ENCODE results near the gene NUP37.

The NUP37 gene

DNA sequence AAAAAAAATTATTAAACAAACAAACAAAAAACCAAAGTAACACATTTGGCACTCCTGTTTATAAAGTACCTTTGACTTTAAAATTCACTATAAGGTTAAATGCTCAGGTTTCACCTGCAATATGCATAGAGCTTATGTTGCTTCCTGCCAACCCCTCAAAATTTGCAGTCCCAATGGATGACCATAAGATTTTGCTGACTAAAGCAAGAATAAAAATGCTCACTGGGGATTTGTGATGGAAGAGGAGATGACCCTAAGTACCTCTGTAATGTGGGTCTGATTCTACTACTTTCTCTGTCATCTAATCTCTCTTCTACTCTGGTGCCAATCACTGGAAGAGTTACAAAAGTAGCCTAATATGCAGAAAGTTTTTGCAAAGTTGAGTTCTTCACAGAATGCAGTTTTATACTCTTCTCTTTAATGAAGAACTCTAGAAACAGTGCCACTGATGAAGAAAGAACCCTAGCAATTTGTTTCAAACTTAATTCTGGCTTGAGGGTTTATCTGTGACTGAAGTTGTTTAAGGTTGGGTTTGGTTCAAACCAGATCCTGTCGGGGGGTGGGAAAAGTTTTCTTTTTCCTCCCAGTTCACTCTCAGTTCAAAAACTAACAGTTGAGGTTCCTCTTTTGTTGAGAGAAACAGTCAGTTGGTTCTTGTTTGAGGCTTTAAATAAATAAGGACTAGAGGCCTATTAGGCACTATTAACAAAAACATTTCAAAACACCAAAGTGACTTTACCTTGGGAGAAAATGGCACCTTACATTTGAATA lies 69.1 kb downstream of the NUP37 start:
- no peak overlapping the region for H3K4me3 ChIP-seq
- no peak overlapping the region for H3K9ac ChIP-seq (ENCODE audit: insufficient read length)
- no peak overlapping the region for H3K27ac ChIP-seq
- no peaks in the 10 kb centered on the region for H3K9me3 ChIP-seq (ENCODE audit: low read depth, low read length)
- DNase-seq (ENCODE audit: low read depth, low spot score), result no peak
- TF ChIP-seq POLR2AphosphoS5 (IDR thresholded peaks at IDR 0.05; ENCODE audit: borderline replicate concordance, low read depth, low read length), result no peak
- no peak for TF ChIP-seq FOXP2 (optimal IDR thresholded peaks at IDR 0.05; ENCODE audit: control extremely low read depth, extremely low read length, insufficient read depth)
- TF ChIP-seq EZH2 (IDR thresholded peaks at IDR 0.05), result no peak
- 0 out of 2 replicates have a peak, but pooled peaks cover 2% of the 10 kb centered on the region for H3K36me3 ChIP-seq (ENCODE audit: insufficient read depth, low read length)

DNA sequence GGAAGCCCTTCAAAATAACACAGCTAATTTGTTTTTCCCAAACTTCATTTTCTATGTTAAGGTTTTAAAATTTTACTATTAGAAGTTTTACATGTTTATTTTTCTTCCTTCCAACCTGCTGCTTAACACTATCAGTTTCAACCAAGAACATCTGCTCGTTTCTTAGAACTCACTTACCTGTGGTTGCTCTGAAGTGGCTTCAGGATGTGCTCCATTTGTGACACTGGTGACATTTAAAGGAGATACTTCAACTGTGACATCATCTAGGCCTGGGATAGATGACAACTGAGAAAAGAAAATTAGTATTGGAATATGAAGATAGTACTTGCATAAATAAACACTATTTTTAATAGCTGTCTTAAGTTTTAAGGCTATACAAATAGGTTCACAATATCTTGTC lies 76.0 kb downstream of the NUP37 start:
- no peaks in the 10 kb centered on the region for H3K36me3 ChIP-seq (ENCODE audit: insufficient read depth, low read length)
- no peak overlapping the region for H3K9ac ChIP-seq (ENCODE audit: insufficient read length)
- TF ChIP-seq POLR2AphosphoS5 (IDR thresholded peaks at IDR 0.05; ENCODE audit: borderline replicate concordance, low read depth, low read length), result no peak
- no peak for TF ChIP-seq EZH2 (IDR thresholded peaks at IDR 0.05)
- no peak for TF ChIP-seq FOXP2 (optimal IDR thresholded peaks at IDR 0.05; ENCODE audit: control extremely low read depth, extremely low read length, insufficient read depth)
- DNase-seq (ENCODE audit: low read depth, low spot score), result no peak
- no peaks in the 10 kb centered on the region for H3K9me3 ChIP-seq (ENCODE audit: low read depth, low read length)
- no peak overlapping the region for H3K4me3 ChIP-seq
- no peak overlapping the region for H3K27ac ChIP-seq

DNA sequence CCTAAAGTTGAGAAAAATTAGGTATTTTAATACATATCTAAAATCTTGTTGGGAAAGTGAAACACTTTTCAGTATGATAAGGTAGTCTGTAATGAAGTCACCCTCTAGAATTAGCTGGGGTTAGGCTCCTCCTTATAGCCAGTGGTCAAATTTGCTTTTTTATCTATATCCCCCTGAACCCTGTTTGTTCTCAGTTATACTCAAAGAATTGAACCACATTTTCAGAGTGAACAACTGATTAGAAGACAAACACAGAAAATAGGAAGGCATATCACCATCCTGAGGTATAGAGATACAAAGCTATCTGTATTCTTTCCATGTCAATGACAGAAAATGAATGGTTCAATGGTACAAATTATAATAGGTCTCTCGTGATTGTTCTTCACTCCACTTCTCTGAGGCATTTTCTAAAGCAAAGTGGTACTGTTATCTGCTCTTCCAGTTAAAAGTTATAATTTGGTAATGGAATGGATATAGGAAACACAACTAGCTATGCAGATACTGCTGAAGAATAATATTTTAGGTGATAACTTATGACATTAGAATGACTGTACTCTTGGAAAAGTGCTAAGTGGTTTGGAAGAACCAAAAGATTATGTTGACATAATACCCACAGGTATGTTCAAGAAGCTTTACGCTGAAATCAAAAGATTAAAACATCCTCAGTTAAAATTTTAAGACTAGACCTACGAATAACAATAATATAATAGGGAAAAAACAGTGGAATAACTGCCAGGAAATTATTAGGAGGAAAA lies 85.7 kb downstream of the NUP37 start:
- Histone ChIP-seq H3K27ac (no peak overlapping the region), H3K9ac (ENCODE audit: insufficient read length) (no peak overlapping the region), H3K9me3 (ENCODE audit: low read depth, low read length) (no peaks in the 10 kb centered on the region), H3K36me3 (ENCODE audit: insufficient read depth, low read length) (no peaks in the 10 kb centered on the region), H3K4me3 (no peak overlapping the region)
- TF ChIP-seq POLR2AphosphoS5 (IDR thresholded peaks at IDR 0.05; ENCODE audit: borderline replicate concordance, low read depth, low read length) (no peak), FOXP2 (optimal IDR thresholded peaks at IDR 0.05; ENCODE audit: control extremely low read depth, extremely low read length, insufficient read depth) (no peak), EZH2 (IDR thresholded peaks at IDR 0.05) (no peak)
- no peak for DNase-seq (ENCODE audit: low read depth, low spot score)

DNA sequence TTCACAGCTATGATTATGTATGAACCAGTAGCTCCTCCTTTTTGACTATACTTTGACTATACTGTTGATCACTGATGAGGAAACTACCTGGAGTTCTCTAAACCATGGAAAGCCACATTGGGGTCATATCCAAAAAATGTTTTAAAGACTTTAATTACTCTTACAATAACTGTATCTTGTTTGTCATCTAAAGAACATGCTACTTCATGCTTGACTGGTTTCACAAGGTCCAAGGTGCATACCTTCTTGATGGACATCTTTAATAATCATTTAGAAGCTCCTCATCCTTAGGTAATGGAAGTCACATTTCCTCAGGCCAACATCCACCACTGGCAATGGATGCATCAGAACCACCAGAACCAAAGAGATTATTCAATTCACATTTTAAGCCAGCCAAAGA lies 88.1 kb downstream of the NUP37 start:
- TF ChIP-seq FOXP2 (optimal IDR thresholded peaks at IDR 0.05; ENCODE audit: control extremely low read depth, extremely low read length, insufficient read depth) (no peak), POLR2AphosphoS5 (IDR thresholded peaks at IDR 0.05; ENCODE audit: borderline replicate concordance, low read depth, low read length) (no peak), EZH2 (IDR thresholded peaks at IDR 0.05) (no peak)
- H3K9me3 ChIP-seq (ENCODE audit: low read depth, low read length), result no peaks in the 10 kb centered on the region
- H3K36me3 ChIP-seq (ENCODE audit: insufficient read depth, low read length), result no peaks in the 10 kb centered on the region
- no peak overlapping the region for H3K9ac ChIP-seq (ENCODE audit: insufficient read length)
- DNase-seq (ENCODE audit: low read depth, low spot score), result no peak
- H3K27ac ChIP-seq, result no peak overlapping the region
- H3K4me3 ChIP-seq, result no peak overlapping the region

DNA sequence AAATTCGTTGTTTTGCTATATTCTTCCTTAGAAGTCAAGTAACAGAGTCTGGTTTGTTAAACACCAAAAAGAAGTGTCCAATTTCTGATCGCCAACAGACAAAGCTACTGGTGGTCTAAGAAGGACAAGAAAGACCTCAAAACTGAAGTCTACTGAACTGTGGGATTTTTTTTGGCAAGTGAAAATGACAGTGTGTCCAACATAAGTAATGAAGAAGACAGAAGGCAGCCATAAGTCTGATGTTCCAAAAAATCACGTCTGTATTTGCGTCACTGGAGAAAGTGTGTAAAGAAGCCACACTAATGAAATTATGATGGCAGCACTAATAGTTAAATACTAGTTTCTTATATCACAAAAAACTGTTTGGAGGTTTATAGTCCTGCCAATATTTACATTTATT lies 90.8 kb downstream of the NUP37 start:
- Histone ChIP-seq H3K27ac (no peak overlapping the region), H3K9me3 (ENCODE audit: low read depth, low read length) (no peaks in the 10 kb centered on the region), H3K4me3 (no peak overlapping the region), H3K36me3 (ENCODE audit: insufficient read depth, low read length) (no peaks in the 10 kb centered on the region), H3K9ac (ENCODE audit: insufficient read length) (no peak overlapping the region)
- DNase-seq (ENCODE audit: low read depth, low spot score), result no peak
- TF ChIP-seq POLR2AphosphoS5 (IDR thresholded peaks at IDR 0.05; ENCODE audit: borderline replicate concordance, low read depth, low read length), result no peak

DNA sequence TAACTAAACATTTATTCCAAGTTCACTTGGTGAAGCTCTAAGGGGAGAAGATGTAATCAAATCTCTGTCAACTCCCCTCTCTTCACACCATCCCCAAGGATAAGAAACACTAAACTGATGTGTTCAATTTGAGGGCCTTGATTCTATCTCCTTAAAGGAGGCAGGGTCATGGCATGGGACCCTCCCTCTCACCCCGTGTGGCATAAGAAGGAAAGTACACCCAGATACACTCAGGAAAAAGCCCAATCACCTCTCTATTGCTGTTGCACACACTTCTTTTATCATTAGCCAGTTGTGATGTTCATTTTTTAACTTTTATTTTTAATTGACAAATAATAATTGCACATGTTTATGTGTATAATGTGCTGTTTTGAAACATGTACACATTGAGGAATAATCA lies 93.2 kb downstream of the NUP37 start:
- Histone ChIP-seq H3K9ac (ENCODE audit: insufficient read length) (no peak overlapping the region), H3K36me3 (ENCODE audit: insufficient read depth, low read length) (no peaks in the 10 kb centered on the region), H3K4me3 (no peak overlapping the region), H3K9me3 (ENCODE audit: low read depth, low read length) (no peaks in the 10 kb centered on the region), H3K27ac (no peak overlapping the region)
- no peak for DNase-seq (ENCODE audit: low read depth, low spot score)
- TF ChIP-seq EZH2 (IDR thresholded peaks at IDR 0.05), result no peak

DNA sequence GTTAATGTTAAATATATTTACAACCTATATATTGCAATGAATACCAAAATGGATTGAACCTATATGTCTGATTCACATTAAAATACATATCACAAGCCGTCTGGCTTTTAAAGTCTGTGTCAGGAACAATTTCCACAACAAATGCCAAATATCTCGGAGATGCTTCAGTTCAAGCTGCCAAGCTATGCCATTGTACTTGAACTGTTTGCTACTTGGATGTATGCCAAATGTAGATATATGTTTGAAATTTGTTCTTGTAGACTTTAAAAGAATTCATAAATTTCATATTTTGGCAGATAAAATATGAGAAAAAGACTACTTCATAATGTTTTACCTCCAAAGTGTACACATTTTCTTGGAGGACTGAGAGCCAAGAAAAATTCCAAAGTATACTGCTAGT lies 95.1 kb downstream of the NUP37 start:
- no peak overlapping the region for H3K27ac ChIP-seq
- no peak overlapping the region for H3K9ac ChIP-seq (ENCODE audit: insufficient read length)
- no peaks in the 10 kb centered on the region for H3K36me3 ChIP-seq (ENCODE audit: insufficient read depth, low read length)
- H3K4me3 ChIP-seq, result no peak overlapping the region
- no peak for DNase-seq (ENCODE audit: low read depth, low spot score)
- TF ChIP-seq FOXP2 (optimal IDR thresholded peaks at IDR 0.05; ENCODE audit: control extremely low read depth, extremely low read length, insufficient read depth) (no peak), EZH2 (IDR thresholded peaks at IDR 0.05) (no peak), POLR2AphosphoS5 (IDR thresholded peaks at IDR 0.05; ENCODE audit: borderline replicate concordance, low read depth, low read length) (no peak)
- no peaks in the 10 kb centered on the region for H3K9me3 ChIP-seq (ENCODE audit: low read depth, low read length)

DNA sequence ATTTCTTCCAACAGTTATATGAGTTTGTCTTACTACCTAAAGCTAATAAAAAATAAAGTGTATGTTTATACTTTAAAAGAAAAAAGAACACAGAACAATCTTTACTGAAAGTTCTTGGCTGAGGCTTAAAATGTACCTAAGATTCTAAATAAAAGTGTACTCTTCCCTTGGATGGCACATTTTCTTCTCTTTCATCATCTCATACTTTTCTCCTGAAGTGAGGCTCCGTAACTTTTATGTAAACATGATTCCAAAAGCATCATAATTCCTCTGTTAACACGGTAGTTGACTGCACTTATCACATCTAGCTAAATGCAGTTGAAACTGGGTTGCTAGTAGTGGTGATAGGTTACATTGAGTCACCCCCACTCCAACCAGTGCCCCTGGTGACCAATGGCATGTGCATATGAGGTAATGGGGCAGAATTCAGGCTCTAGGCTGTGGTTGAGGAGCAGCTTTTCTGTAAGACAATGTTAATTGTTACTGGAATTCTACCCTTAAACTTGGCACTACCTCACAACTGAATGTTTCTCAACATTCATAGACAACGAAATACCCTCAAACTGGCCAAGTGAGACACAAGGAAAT lies 96.5 kb downstream of the NUP37 start:
- no peak for DNase-seq (ENCODE audit: low read depth, low spot score)
- Histone ChIP-seq H3K27ac (no peak overlapping the region), H3K9ac (ENCODE audit: insufficient read length) (no peak overlapping the region), H3K36me3 (ENCODE audit: insufficient read depth, low read length) (no peaks in the 10 kb centered on the region), H3K9me3 (ENCODE audit: low read depth, low read length) (no peaks in the 10 kb centered on the region), H3K4me3 (no peak overlapping the region)
- TF ChIP-seq EZH2 (IDR thresholded peaks at IDR 0.05) (no peak), FOXP2 (optimal IDR thresholded peaks at IDR 0.05; ENCODE audit: control extremely low read depth, extremely low read length, insufficient read depth) (no peak), POLR2AphosphoS5 (IDR thresholded peaks at IDR 0.05; ENCODE audit: borderline replicate concordance, low read depth, low read length) (no peak)

All from SK-N-MC (cell line).